ENCODE data around the gene ZMPSTE24.
"Not testable (repeated sequence)": the region's sequence is repeated elsewhere in the genome, so short reads cannot be mapped to it uniquely, and the experiment has no call there.

Gene ZMPSTE24

GRCh38 chr1:40306296-40306695 is 48.3 kb downstream of the ZMPSTE24 start:
- no peak for DNase-seq

- DNase-seq, result no peak
Observed at GRCh38 chr1:40307186-40307585, 49.1 kb downstream of the ZMPSTE24 start.

- DNase-seq, result no peak
Observed at GRCh38 chr1:40308036-40308727, 50.1 kb downstream of the ZMPSTE24 start.

DNA sequence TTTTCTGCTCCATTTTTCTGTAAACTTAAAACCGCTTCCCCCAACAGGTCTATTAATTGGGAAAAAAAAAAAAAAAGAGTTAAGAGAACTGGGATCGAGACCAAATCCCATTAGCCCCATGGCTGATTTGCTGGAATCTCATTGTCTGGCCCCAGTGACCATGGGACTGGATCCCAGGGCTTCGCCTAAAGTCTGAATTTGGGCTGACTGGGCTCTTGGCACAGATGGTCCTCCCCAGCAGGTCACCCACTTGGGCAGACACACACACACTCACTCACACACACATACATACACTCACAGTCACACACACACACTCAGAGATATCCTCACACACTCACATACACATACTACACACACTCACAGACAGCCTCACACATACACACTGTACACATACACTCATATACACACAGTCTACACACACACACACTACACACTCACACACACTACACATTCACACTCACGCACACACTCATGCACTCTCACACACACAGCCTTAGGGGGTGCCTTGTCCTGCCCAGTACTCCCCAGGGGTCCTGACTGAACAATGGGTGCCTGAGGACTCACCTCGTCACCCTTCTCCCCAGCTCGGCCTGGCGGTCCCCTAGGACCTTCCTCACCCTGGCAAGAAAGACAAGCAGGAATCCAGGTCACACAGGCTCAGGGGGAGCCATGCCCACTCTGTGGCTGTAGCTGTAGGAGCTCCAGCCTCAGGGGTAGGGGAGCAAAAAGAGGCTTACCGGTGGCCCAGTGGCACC is 51.5 kb downstream of the ZMPSTE24 start:
- no peak for DNase-seq

DNA sequence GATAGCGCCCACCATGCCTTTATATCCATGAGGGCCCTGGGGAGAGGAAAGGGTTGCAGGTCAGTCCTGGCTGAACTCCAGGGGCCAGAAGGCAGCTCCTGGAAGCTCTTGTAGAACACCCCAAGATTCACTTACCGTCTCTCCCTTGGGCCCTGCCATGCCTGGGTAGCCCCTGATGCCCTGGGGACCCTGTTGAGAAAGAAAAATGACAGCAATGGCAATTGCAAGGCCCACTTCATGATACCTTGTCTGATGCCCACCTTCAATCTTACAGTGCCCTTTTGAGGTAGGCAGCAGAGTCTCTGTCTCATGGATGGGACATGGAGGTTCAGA is 52.1 kb downstream of the ZMPSTE24 start:
- DNase-seq, result no peak

DNA sequence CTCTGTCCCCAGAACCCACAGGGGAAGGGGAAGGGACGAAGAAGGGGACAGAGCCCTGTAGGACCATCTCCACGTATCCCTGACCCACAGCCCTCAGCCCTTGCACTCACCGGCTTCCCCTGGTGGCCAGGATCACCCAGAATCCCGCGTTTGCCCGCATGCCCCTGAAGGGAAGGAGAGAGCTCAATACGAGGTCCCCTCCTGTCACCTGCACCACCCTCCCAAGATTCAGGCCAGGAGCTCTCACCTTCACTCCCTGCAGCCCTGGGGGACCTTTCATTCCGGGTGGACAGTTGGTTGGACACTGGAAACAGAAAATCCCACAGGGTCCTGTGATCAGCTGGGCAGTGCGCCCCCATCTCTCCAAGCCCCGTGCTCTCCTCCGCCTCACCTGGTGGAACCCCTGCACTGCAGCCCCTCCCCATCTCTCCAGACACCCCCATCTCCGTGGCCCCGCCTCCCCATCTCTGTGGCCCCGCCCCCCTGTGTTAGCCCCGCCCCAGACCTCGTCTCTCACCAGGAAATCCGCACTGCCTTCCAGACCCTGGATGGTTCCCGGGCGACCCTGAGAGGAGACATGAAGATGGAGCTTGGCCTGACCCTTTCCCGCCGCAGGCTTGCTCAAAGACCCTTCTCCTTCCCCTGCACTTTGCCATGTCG is 53.1 kb downstream of the ZMPSTE24 start:
- no peak for DNase-seq

GRCh38 chr1:40311692-40312091 is 53.7 kb downstream of the ZMPSTE24 start:
- DNase-seq, result no peak

- peak; percentile 38 for DNase-seq
Observed at GRCh38 chr1:40312238-40313205, 54.5 kb downstream of the ZMPSTE24 start.

DNA sequence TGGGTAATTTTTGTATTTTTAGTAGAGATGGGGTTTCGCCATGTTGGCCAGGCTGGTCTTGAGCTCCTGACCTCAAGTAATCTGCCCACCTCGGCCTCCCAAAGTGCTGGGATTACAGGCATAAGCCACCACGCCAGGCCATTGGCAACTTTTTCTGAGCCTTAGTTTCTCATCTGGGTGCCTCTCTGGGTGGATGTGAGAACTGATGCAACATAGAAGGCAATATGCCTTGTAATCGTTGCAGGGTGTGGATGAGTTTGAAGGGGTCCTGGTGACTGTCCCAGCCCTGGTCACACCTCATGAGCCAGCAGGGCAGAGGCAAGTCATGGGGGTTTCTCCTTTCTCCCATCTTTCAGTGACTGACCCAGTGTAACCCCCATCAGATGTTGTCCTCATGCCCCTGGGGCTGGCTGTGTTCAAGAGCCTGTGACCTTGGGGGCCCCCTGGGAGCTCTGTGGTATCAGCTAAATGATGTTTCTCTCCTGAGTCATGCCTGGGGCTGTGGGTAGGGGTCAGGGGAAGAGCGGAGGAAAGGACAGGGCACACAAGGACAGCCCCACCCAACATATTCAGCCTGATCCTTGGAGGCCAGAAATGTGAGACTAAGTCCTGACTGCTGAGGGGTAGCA is 55.4 kb downstream of the ZMPSTE24 start:
- no peak for DNase-seq

GRCh38 chr1:40313958-40314720 is 56.1 kb downstream of the ZMPSTE24 start:
- no peak for DNase-seq

DNA sequence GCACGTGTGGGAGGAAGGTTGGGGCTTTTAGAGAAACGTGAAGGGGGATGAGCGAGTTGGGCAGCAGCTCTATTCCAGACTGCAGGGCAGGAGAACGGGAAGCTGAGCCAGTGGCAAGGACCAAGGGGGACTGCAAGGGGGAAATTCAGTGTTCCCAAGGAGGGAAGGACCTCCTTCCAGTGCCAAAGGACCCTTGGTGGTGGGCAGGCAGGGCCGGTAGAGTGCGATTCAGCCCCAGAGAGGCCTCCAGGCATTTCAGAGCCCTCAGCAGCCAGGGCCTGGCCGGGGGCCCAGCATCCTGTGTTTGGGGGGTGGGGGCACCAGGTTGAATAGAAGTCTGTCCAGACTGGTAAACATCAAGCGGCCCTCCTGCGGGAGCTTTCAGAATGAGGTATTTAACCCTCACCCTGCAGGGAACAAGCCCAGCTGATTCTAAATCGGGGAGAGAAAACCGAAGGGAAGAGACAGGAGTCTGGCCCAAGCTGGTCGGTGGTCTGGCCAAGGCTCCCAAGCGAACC is 56.7 kb downstream of the ZMPSTE24 start:
- DNase-seq, result no peak

DNA sequence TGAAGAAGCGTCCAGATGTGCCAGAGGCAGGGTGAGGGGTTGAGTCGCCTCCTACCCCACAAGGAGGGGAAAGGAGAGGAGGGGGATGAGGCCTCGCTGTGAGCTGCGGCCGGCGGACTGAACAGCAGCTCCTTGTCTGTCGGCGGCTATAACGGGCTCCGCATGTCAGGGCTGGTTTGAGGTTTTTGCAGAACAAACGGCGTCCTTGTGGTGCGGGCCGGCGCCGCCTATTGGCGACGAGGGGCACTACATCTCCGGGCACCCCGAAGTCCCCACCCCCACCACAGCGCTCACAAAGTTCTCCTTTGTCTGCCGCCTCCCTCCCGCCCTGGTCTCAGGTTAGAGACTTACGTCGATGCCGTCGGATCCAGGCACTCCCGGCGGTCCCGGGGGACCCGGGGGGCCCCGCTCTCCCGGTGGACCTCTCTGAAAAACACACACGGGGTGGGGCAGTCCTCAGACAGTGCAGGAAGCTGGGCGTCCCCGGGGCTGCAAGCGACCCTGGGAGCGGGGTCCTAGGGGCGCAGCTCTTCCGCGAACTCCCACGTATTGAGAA is 57.3 kb downstream of the ZMPSTE24 start:
- peak; percentile 89 for DNase-seq

GRCh38 chr1:40315795-40316594 is 58.0 kb downstream of the ZMPSTE24 start:
- peak; percentile 36 for DNase-seq

- peak; percentile 68 for DNase-seq
Observed at GRCh38 chr1:40316595-40317393, 58.8 kb downstream of the ZMPSTE24 start, which contains the start of gene COL9A2. Gene COL9A2 (minus strand): TSS chr1:40317286. CDS start chr1:40317197, 89 bp downstream.

DNA sequence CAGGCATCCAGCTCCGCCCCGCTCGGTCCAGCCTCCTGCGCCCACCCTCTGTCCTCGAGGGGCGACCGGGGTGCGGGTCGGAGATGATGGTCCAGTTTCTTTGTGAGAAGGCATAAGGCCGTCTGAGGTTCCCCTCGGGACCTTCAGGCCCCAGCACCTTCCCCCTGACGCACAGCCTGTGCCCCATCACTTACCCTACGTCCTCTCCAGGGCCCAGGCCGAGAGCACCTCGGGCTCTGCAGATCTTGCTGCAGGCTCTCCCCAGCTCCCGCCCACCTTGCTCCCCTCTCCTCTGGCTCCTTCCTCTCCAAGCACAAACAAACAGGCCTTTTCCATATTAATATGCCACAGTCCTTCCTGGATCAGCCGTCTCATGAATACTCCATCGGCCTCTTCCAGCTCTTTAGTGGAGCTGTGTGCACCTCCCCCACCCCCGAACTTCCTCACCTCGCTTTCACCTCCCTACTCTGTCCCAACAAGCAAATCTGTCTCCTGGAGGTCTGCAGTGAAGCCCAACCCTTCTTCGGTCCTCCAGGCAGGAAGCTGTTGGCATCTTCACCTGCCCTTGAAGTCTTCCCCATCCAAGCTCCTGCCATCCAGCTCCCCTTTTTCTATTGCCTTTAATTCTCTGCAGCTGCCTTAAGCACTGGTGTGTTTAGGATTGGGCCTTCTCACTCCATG is 59.5 kb downstream of the ZMPSTE24 start:
- no peak for DNase-seq

DNA sequence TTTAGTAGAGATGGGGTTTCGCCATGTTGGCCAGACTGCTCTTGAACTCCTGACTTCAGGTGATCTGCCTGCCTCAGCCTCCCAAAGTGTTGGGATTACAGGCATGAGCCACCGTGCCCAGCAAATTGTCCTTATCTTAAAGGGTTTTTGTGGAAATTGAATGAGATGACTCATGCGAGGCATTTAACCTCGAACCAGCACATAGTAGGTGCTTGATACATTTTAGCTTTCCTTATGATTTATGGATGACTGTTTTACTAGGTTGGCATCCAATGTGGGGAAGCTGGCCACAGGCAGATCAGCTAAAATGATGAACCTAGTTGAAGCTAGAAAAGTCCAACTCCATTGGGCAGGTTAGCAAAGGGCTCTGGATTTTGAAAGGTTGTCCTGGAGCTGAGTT is 60.4 kb downstream of the ZMPSTE24 start:
- DNase-seq, result no peak

GRCh38 chr1:40318970-40319621 is 61.1 kb downstream of the ZMPSTE24 start:
- DNase-seq, result no peak

DNA sequence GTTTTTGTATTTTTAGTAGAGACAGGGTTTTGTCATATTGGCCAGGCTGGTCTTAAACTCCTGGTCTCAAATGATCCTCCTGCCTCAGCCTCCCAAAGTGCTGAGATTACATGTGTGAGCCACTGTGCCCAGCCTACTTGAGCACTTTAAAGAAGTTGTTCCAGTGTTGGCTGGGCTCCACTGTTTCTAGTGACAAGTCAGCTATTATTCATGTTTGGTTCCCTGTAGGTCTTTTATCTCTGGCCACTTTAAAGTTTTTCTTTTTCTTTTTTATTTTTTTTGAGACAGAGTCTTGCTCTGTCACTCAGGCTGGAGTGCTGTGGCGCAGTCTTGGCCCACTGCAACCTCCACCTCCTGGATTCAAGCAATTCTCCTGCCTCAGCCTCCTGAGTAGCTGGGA is 73.4 kb downstream of the ZMPSTE24 start:
- DNase-seq, result not testable (repeated sequence)
